NCI-H2107 treated with DMSO at 0.1 percent for 48 hours (cell line): ENCODE data around the gene CADPS2.
A peak's percentile ranks its signal among the peaks of the same experiment; 100 is the strongest.
"Not testable (repeated sequence)": the region's sequence is repeated elsewhere in the genome, so short reads cannot be mapped to it uniquely, and the experiment has no call there.

Experiments
- DNase-seq: peaks from one replicate; lab custom pipeline; 2025; ENCODE audit not compliant: unreplicated experiment; lab: John Stamatoyannopoulos, UW

Gene CADPS2

DNA sequence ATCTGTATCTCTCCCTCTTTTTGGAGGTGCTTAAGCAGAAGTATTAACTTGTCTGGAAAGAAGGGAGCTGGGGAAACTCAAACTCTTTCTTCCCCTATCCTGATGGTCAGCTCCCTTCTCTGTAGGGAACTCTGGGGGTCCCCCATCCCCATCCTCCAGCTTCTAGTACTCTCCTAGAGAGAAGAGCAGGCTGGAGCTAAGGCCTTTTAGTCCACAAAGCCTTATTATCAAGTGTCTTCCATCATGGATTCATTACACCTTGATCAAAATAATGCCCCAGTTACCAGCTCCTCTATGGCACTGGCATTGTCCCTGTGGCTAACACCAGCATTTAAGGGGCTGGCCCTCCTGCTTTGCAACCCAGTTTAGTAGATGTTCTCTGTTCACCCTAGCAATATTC lies 35.7 kb downstream of the CADPS2 start:
- DNase-seq = no peak

DNA sequence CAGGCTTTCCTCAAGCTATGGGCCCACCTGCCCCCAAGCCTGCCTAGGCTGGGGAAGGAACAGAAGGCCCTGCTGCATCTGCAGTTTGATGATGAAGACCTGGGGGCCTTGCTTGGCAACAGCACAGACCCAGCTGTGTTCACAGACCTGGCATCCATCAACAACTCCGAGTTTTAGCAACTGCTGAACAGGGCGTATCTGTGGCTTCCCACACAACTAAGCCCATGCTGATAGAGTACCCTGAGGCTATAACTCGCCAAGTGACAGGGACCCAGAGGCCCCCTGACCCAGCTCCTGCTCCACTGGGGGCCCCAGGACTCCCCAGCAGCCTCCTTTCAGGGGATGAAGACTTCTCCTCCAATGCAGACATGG lies 36.3 kb downstream of the CADPS2 start:
- DNase-seq = no peak

DNA sequence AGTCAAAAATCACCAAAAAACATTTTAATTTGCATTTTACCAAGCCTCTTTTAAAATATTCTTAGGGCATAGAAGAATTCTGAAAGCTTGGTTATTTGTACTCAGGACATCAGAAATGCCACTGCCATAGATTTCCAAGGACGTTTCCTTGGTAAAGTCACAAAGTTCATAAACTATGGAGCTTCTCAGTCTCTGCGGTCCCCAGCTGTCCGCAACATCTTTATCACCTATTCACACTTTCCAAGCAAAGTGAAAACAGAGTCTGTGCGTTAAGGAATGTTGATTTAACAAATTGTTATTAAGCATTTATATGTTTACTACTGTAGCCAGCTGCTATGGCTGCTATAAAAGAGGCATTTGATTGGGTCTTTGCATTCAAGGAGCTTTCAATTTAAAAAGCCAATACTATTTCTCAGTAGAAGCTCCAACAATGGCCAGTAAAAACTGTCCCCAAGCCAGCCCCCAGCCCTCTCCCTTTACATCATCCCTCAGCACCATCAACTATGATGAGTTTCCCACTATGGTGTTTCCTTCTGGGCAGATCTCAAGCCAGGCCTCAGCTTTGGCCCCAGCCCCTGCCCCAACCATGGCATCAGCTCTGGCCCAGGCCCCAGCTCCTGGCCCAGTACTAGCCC lies 36.8 kb downstream of the CADPS2 start:
- no peak for DNase-seq

DNA sequence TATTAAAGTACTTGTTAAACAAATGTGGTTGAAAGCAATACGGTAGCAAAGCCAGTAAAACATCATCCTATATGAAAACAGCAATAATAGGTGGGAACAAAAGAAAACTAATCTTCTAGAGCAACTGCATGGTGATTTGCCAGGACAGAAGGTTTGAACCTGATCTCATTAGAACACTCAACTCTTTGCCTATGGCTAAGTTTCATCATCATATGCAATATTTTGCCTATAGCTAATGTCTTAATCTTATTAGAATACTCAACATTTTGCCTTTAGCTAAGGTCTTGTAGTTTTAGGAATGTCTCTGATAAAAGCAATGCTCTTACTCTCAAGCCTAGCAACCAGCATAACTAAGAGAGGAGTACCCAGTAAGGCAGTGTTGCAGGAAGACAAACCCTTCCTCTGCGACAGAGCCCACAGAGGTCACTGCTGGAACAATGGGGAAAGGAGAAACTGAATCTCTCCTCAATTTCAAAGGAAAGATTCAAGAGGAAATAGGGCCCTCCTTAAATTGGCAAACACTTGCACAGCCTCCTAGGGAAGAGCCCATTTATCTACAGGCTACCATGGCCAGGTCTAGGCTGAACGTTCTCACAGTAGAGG lies 38.3 kb downstream of the CADPS2 start:
- DNase-seq = no peak

DNA sequence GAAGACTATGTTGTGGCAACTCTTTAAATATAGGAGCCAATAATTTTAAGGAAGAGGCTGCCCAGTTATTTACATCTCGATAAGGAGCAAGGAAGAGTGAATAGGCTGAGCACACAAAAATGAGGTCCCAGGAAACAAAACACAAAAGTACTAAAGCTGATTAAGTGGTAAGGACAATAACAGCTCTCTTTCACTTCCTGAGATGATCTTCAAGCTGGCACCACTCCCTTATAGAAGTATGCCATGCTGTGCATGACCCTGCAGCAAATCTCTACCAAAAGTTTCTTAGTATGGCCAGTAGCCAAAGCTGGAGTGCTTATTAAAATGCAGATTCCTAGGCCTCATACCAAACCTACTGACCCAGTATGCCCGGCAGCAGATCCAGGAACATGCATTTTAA lies 39.7 kb downstream of the CADPS2 start:
- no peak for DNase-seq

DNA sequence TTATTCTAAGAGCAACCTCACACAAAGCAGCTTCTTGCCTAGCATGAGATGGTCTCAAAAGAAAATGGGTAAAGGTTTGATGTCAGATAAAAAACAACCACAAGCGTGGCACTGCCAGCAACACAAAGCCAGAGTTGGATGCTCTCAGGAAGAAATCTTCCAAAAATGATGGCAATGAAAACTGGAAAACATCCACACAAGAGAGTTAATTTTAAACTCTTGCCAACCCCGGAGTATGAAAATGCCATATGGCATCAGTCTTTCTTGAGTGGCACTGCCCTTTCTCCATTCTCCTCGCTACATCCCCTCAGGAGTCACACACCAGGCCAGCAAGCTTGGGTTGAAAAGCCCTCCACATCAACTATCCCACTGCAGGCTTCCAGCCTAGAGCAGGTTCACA lies 41.0 kb downstream of the CADPS2 start:
- DNase-seq = no peak

DNA sequence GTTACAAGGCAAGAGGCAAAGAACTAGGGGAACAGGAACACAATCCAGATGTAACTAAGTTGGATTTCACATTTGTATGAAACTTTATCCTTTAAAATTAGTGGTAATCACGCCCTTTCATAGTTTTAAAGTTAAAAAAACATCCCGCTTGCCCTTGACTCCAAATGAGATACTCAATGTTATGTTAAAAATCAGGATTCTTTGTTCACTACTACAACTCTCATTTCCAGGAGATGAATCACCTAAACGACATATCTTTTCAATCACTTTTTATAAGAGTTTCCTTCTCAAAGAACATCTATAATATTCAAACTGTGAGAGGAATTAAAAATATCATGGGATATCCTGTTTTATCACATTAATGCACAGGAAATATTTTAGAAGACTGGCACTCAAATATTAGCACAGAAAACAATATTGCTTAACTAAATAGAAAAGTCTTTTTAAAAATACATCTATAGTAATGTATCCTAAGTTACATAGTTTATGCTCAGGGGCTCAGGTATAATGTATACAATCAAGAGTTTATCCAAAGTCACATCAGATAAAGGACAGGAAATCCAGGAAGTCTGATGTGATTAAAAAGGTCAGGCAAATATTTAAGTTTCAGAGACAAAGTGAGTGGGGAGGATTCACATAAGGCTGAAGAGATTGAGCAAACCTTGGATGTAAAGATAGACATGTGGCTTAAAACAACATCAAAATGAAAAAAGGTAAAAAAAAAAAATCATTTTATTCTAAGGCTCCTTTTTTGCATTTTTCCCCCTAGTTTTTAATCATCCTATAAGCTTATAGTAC lies 41.9 kb downstream of the CADPS2 start:
- no peak for DNase-seq

DNA sequence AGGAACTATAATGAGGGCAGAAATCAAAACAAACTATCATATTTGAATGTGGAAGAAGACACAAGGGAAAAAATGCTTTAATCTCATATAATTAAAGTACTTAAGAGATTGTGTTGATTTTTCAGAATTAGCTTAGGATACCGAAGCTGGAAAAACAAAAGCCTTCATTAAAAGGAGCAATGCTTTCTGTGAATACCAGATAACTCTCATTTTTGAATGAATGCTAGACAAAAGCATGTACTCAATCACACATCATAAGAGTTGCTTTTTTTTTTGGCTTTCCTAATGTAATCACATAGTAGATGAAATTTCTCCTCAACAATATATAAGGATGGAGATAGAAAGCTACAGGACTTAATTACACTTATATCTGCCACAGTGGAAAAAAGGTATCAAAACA lies 43.3 kb downstream of the CADPS2 start:
- DNase-seq = no peak

DNA sequence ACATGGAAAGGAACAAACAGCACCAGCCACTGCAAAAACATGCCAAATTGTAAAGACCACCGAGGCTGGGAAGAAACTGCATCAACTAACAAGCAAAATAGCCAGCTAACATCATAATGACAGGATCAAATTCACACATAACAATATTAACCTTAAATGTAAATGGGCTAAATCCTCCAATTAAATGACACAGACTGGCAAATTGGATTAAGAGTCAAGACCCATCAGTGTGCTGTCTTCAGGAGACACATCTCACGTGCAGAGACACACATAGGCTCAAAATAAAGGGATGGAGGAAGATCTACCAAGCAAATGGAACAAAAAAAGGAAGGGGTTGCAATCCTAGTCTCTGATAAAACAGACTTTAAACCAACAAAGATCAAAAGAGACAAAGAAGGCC lies 50.0 kb downstream of the CADPS2 start:
- DNase-seq = not testable (repeated sequence)

DNA sequence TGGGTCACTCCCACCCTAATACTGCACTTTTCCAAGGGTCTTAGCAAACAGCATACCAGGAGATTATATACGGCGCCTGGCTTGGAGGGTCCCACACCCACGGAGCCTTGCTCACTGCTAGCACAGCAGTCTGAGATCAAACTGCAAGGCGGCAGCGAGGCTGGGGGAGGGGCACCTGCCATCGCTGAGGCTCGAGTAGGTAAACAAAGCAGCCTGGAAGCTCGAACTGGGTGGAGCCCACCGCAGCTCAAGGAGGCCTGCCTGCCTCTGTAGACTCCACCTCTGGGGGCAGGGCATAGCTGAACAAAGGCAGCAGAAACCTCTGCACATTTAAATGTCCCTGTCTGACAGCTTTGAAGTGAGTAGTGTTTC lies 51.7 kb downstream of the CADPS2 start:
- not testable (repeated sequence) for DNase-seq

DNA sequence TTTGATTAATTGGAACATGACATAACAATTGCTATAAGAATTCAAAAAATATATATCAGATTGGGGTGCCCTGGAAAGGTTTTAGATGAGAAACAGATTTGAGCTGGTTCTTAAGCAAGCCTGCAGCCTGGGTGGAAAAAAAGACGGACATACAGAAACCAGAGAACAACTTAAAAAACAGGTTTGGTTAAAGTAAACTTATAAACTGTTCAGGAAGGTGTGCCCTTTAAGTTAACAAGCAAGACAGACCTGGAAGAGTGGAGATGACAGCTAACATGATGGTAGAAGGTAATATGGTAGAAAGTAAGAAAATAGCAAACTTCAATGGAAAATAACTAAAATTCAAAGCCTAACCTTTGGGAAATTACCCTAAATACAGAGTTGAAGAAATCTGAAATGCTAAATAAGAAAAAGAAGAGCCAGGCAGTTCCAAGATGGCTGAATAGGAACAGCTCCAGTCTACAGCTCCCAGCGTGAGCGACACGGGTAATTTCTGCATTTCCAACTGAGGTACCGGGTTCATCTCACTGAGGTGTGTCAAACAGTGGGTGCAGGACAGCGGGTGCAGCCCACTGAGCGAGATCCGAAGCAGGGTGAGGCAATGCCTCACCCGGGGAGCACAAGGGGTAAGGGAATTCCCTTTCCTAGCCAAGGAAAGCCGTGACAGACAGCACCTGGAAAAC lies 52.2 kb downstream of the CADPS2 start:
- no peak for DNase-seq

DNA sequence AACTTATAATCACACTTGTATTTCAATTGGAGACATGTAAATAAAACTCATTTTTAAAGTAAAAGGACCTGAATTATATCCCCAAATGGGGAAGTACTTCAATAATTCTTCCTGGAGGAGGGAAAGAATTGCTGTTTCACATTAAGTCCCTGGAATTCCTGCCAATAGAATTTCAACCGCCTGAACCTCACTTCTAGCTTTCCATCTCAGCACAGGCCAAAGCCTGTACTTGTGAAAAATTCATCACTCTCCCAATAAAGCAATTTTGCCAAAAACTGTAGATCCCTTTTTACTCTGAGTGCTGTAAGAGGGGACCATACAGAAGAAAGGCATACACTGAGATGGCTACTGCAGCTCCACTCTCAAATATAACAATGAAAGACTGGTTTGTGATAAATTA lies 54.8 kb downstream of the CADPS2 start:
- no peak for DNase-seq

DNA sequence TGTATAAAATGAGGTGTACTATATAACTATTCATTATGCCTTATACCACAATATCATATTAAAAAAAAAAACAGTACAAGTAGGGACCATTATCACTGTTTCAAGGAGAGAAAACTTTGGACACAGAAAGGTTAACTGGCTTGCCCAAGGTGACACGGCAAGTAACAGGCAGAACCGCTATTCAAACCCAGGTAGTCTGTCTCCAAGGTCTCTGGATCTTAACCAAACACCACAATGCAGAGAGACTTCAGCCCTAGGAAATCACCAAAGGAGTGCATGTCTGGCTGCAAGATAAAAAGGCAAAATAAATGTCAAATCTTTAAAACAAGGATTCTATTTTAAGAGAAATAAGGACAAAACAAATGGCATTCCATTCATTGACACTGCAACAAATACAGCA lies 56.3 kb downstream of the CADPS2 start:
- DNase-seq = no peak

DNA sequence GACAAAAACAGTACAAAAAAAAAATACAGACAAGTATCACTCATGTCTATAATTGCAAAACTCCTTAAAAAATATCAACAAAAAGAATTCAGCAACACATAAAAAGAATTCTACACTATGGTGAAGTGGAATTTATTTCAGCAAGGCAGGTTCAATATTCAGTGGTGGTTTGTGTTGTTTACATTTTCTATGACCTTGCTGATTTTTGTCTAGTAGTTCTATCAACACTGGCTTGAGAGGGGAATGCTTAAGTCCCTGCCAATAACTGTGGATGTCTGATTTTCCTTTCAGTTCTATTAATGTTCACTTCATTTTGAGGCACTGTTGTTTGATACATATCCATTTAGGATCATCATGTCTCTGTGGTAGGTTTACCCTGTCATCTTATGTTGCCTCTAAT lies 58.5 kb downstream of the CADPS2 start:
- DNase-seq = no peak

DNA sequence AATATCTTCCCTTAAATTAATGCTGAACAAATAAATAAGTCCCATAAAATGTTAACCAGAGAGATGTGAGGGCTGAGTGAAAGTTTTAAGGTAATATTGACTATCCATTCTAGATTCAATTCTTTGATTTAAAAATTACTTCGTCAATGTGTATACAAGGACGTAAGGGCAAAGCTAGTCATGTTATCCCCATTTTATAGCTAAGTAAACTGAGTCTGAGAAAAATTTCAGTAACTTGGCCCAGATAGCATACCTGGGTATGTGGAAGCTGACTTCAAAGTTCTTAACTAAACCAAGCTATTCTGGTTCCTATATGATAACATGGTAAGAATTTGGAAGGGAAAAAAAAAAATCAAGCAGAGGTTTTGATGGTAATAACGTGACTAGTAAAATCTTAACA lies 72.4 kb downstream of the CADPS2 start:
- no peak for DNase-seq

DNA sequence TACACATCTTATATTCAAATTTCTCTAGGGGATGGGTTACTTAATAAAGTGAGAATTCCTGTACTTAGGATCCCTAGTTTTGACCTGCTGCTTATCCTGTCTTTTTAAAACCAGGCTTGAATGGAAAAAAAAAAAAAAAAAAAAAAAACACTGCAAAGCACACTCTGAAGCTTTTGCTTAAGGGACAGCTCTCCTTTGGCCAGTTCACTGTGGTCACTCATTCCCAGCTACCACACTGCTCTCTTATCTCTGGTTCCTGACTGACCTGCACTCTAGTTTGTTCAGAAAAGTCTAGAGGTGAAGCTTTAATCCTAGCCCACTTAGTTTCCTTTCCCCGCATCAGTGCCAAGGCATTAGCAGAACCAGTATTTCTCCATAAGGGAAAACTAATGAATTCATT lies 82.4 kb downstream of the CADPS2 start:
- DNase-seq = no peak

DNA sequence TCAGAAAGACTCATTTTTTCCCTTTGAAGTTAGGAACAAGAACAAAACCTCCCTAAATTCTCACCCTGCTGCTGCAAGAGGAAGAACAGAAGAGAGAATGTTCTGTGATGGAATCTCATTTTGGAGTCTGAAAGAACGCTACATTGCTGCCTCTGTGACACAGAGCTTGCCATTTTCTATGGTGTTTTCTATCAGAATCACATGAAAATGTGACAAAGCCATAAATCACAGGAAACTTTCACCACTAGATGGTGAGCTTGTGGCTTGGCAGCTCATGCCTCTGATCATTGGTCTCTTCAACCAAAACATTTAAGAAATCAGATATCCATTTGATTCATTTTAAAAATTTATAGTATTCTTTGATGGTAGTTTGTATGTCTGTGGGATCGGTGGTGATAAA lies 82.9 kb downstream of the CADPS2 start:
- no peak for DNase-seq

DNA sequence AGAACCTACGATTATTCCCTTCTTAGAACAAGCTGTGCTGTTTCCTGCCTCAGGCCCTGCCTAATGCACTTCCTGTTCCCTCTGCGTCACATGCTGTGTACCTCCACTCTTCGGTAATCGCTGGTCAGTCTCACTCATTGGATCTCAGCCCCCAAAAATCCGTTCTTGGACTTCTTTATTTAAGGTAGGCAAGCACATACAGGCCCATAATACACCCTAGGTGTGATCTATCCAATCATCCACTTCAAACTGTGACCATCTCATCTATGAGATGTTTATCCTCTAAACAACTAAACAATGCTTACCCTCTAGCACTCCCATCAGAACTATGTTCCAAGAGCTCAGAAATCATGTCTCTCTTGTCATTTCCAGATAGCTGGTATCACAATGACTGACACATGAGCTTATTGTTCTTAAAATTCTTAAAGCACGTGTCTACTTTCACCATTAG lies 83.9 kb downstream of the CADPS2 start:
- no peak for DNase-seq

DNA sequence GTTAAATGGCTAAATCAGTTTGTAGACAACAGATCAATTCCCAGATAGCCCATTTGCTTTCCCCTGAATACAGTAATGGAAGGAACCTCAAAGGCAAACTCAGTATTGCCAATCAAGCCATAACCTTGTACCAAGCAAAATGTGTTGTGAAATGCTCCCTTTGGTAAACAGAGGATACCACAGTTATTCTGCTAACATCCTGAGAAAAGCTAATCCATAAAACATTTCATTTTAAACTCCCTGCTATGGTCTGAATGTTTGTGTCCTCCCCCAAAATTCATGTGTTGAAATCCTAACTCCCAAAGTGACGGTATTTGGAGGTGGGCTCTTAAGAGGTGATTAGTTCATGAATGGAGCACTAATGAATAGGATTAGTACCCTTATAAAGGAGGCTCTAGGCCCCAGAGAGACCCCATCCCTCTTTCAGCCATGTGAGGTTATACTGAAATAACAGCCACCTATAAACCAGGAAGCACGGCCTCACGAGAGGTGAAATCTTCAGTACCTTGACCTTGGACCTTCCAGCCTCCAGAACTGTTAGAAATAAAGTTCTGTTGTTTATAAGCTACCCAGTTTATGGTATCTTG lies 94.2 kb downstream of the CADPS2 start:
- no peak for DNase-seq

DNA sequence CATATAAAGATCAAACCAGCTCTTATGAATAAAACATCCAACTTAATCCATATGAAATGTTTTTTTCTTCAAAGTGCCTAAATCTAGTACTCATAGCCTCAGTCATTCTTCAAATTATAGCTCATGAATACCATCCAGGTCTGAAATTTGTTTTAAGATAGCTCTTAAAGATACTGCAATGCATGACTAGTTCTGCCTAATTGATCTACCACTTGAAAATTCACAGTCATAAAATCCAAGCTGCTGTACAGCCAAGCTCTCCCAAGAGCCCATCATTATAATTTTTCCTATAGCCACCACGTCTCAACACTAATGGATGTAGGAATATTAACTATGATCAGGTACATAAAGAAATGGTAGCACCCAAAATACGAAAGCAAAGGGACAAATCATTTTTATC lies 95.7 kb downstream of the CADPS2 start:
- DNase-seq = peak; percentile 90

DNA sequence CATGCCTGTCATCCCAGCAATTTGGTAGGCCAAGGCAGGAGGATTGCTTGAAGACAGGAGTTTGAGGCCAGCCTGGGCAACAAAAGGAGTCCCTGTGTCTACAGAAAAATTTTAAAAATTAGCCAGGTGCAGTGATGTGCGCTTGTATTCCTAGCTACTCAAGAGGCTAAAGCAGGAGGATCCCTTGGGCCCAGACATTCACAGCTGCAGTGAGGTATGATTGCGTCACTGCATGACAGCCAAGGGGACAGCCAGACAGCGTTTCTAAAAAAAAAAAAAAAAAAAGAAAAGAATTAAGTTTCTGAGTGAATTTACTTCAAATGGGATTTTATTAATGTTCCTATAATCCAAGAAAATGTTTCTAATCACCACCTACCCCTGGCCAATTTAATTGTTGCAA lies 96.1 kb downstream of the CADPS2 start:
- DNase-seq = peak; percentile 62

DNA sequence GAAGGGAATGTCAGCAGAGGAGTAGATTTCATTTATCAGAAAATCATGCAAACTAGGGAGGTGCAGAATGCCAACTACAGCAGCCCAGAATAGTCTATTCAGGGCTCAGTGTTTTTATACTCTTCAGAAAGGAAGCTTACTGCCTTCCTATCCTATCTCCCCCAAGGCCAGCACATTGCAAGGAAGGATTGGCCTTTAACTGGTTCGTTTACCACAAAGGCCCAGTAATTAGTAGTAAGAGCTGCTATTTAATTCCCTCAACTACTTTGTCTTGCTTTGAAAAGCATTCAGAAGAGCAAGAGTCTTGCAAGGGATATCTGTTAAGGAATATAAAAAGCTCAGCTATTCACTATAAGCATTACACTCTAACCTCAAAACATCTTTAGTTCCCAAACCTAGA lies 97.1 kb downstream of the CADPS2 start:
- no peak for DNase-seq
